Endothelial cell (in vitro differentiated cells): Measurements from ENCODE around the gene HINFP. TPM values are rescaled to one million over a fixed set of nuclear protein-coding genes. Genes with fewer than 3 reads are reported as not detected.

ENCODE experiments used
- DNase-seq: peaks from one replicate; pipeline ENCODE4 v3.0.0; 2021; ENCODE audit warnings: low spot score
- H3K27ac Mint-ChIP-seq: one replicate; pipeline ENCODE4 v1.8.0; 2021; ENCODE audit warnings: mixed read lengths, inconsistent platforms; ENCODE audit not compliant: unreplicated experiment
- H3K27me3 Mint-ChIP-seq: one replicate; pipeline ENCODE4 v1.8.0; 2021; ENCODE audit warnings: mild to moderate bottlenecking, moderate library complexity, mixed read lengths, inconsistent platforms; ENCODE audit not compliant: unreplicated experiment
- H3K36me3 Mint-ChIP-seq: one replicate; pipeline ENCODE4 v1.8.0; 2021; ENCODE audit warnings: mild to moderate bottlenecking, low read depth, mixed read lengths, inconsistent platforms; ENCODE audit not compliant: unreplicated experiment
- H3K4me1 Mint-ChIP-seq: one replicate; pipeline ENCODE4 v1.8.0; 2021; ENCODE audit warnings: mild to moderate bottlenecking, mixed read lengths, inconsistent platforms; ENCODE audit not compliant: unreplicated experiment
- H3K4me3 Mint-ChIP-seq: one replicate; pipeline ENCODE4 v1.8.0; 2021; ENCODE audit warnings: mild to moderate bottlenecking, mixed read lengths, inconsistent platforms; ENCODE audit not compliant: unreplicated experiment
- H3K9me3 Mint-ChIP-seq: one replicate; pipeline ENCODE4 v1.8.0; 2021; ENCODE audit warnings: mixed read lengths, inconsistent platforms; ENCODE audit not compliant: unreplicated experiment
- total RNA-seq: library from RNA; stranded (reverse); fragmentation: NEBNext Ultra II Directional; extraction: Animal tissue kit (Norgen Biotek cat#: 25700); gene quantifications from one replicate; pipeline ENCODE4 v1.2.1, GENCODE V29; 2021; ENCODE audit not compliant: unreplicated experiment
- TF ChIP-seq, protein P1 (sequence below): fragments of 200-600 bp; sonication (generic); IDR thresholded peaks from one replicate; pipeline ENCODE4 v1.5.0; 2021; ENCODE audit warnings: antibody characterized with exemption; ENCODE audit not compliant: unreplicated experiment

The HINFP gene
- total RNA-seq, 1 donor from 2014 or later: 33.6 TPM

DNA sequence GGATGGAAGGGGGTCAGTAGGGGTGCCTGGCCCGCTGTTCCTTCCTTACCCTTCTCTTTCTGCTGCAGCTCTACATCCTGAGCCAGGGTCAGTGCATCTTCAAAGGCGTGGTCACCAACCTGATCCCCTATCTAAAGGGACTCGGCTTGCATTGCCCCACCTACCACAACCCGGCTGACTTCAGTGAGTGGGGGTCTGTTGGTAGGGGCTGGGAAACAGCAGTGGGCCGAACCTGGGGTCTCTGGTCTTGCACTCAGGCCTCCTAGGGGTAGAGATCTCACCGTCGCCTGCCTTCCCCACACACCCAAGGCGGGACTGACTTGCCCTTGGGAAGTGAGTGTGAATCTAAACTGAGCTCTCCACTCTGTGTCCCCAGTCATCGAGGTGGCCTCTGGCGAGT lies 35.1 kb downstream of the HINFP start:
- TF ChIP-seq, protein P1, sequence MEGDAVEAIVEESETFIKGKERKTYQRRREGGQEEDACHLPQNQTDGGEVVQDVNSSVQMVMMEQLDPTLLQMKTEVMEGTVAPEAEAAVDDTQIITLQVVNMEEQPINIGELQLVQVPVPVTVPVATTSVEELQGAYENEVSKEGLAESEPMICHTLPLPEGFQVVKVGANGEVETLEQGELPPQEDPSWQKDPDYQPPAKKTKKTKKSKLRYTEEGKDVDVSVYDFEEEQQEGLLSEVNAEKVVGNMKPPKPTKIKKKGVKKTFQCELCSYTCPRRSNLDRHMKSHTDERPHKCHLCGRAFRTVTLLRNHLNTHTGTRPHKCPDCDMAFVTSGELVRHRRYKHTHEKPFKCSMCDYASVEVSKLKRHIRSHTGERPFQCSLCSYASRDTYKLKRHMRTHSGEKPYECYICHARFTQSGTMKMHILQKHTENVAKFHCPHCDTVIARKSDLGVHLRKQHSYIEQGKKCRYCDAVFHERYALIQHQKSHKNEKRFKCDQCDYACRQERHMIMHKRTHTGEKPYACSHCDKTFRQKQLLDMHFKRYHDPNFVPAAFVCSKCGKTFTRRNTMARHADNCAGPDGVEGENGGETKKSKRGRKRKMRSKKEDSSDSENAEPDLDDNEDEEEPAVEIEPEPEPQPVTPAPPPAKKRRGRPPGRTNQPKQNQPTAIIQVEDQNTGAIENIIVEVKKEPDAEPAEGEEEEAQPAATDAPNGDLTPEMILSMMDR: no peak
- no peak for DNase-seq

DNA sequence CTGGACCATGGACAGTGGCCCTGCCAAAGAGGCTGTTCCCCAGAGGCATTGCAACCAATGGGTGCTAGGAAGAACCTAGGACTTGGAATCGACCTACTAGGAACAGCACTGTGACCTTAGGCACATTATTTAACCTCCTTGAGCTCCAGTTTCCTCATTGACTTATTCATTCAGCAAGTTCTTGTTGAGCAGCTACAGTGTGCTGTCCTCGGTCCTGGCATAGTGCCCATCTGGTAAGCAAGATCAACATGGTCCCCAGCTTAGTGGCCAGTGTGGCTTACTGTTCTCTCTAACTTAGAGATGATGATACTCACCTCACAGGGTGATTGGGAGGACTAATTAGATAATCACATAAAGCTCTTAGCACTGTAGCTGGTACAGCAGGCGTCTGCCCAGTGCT lies 35.7 kb downstream of the HINFP start:
- H3K4me3 Mint-ChIP-seq: no peak overlapping the region
- peaks cover 13% of the 10 kb centered on the region for H3K27me3 Mint-ChIP-seq
- no peak overlapping the region for H3K27ac Mint-ChIP-seq
- no peaks in the 10 kb centered on the region for H3K9me3 Mint-ChIP-seq
- TF ChIP-seq, protein P1: no peak
- DNase-seq: no peak
- peaks cover 4% of the 10 kb centered on the region for H3K36me3 Mint-ChIP-seq
- no peaks in the 10 kb centered on the region for H3K4me1 Mint-ChIP-seq

More for the DNA sequence above, 35.1 kb downstream of the HINFP start:
- H3K27me3 Mint-ChIP-seq: peaks cover 13% of the 10 kb centered on the region
- no peaks in the 10 kb centered on the region for H3K4me1 Mint-ChIP-seq
- H3K36me3 Mint-ChIP-seq: peaks cover 4% of the 10 kb centered on the region
- no peak overlapping the region for H3K4me3 Mint-ChIP-seq
- no peaks in the 10 kb centered on the region for H3K9me3 Mint-ChIP-seq
- H3K27ac Mint-ChIP-seq: no peak overlapping the region

DNA sequence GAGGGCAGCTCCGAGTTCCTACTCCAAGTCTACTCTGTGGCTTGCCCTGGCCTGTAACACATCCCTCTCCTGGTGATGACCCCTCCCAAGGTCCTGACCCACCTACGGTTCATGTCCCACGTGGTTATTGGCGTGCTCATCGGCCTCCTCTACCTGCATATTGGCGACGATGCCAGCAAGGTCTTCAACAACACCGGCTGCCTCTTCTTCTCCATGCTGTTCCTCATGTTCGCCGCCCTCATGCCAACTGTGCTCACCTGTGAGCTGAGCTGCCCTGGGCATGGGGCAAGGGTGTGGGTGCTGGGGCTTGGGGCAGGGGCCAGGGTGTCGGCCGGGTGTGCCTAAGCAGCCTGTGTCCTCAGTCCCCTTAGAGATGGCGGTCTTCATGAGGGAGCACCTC lies 37.1 kb downstream of the HINFP start:
- Mint-ChIP-seq H3K9me3 (no peaks in the 10 kb centered on the region), H3K27ac (no peak overlapping the region), H3K36me3 (peaks cover 4% of the 10 kb centered on the region), H3K4me3 (no peak overlapping the region), H3K4me1 (no peaks in the 10 kb centered on the region), H3K27me3 (peaks cover 11% of the 10 kb centered on the region)
- no peak for DNase-seq
- TF ChIP-seq, protein P1: no peak

DNA sequence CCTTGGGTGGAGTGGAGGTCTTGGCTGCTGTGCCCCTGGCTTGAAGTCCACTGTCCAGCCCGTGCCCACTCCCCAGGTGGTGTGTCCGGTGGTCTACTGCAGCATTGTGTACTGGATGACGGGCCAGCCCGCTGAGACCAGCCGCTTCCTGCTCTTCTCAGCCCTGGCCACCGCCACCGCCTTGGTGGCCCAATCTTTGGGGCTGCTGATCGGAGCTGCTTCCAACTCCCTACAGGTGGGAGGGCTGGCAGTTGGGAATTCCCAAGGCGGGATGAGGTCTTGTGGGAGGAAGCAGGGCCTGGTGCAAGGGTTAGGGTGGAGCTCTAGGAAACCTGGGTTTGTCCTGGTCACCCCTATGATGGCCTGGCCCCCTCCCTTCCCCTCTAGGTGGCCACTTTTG lies 38.8 kb downstream of the HINFP start:
- Mint-ChIP-seq H3K36me3 (peaks cover 4% of the 10 kb centered on the region), H3K4me1 (no peaks in the 10 kb centered on the region), H3K4me3 (no peak overlapping the region), H3K27ac (no peak overlapping the region), H3K27me3 (peaks cover 7% of the 10 kb centered on the region), H3K9me3 (no peaks in the 10 kb centered on the region)
- DNase-seq: no peak
- TF ChIP-seq, protein P1: no peak

DNA sequence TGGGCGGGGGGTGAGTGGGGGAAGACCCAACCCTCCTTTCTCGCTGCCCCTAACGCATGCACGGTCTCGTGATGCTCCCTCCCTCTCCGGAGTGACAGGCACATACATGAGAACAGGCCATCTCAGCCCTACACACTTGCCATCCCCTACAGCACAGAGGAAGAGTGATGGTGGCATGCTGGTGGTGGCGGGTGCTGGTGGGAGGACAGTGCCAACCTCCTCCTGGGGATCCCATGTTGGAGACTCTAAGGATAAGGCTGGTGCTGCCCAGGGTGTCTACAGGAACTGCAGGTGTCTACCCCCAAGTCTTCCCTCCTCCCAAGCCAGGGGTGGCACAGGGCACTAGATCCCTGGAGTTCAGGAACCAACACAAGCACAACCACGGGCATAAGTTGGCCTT lies 40.5 kb downstream of the HINFP start:
- H3K27me3 Mint-ChIP-seq: peaks cover 3% of the 10 kb centered on the region
- H3K4me3 Mint-ChIP-seq: no peak overlapping the region
- no peaks in the 10 kb centered on the region for H3K4me1 Mint-ChIP-seq
- DNase-seq: no peak
- H3K9me3 Mint-ChIP-seq: no peaks in the 10 kb centered on the region
- H3K36me3 Mint-ChIP-seq: no peaks in the 10 kb centered on the region
- TF ChIP-seq, protein P1: no peak
- peak overlapping the region; percentile 24 for H3K27ac Mint-ChIP-seq
